CD4-positive, CD25-positive, alpha-beta regulatory T cell (primary cell): Measurements from ENCODE around the gene ZNF350. TPM values are rescaled to one million over a fixed set of nuclear protein-coding genes. Genes with fewer than 3 reads are reported as not detected.
"Not testable (repeated sequence)": the region's sequence is repeated elsewhere in the genome, so short reads cannot be mapped to it uniquely, and the experiment has no call there.

Experiments
- ATAC-seq, 2 donors: fragments of 150-1000 bp; cut with Tn5 transposase; one replicate each; pipeline ENCODE4 v1.10.0; 2021; ENCODE audit warnings: low read depth in 2 of 2, moderate number of reproducible peaks in 2 of 2, moderate library complexity in 1 of 2
- DNase-seq, 3 donors: peaks; one replicate each; pipeline versions ENCODE4 v3.0.0 to v3.0.0-alpha.2; 2012 to 2022; ENCODE audit warnings: mixed read lengths in 1 of 3
- H3K27ac ChIP-seq: one replicate; pipeline ENCODE4 v1.7.0; 2013; ENCODE audit warnings: mild to moderate bottlenecking, low read length; ENCODE audit not compliant: insufficient read depth, poor library complexity, severe bottlenecking
- H3K27me3 ChIP-seq: one replicate; pipeline ENCODE4 v1.7.0; 2013; ENCODE audit warnings: low read length; ENCODE audit not compliant: control insufficient read depth, insufficient read depth
- H3K36me3 ChIP-seq: one replicate; pipeline ENCODE4 v1.7.0; 2013; ENCODE audit warnings: mild to moderate bottlenecking, low read length, moderate library complexity; ENCODE audit not compliant: control insufficient read depth, insufficient read depth
- H3K4me1 ChIP-seq: 2 replicates; pipeline ENCODE4 v1.7.0; 2013; ENCODE audit warnings: mild to moderate bottlenecking, low read length; ENCODE audit not compliant: insufficient read depth, control insufficient read depth, poor library complexity, severe bottlenecking
- H3K4me3 ChIP-seq: one replicate; pipeline ENCODE4 v1.7.0; 2013; ENCODE audit warnings: low read depth, mild to moderate bottlenecking, low read length, moderate library complexity
- H3K9me3 ChIP-seq, 2 experiments: 1 replicate in 1 of 2; 2 replicates in 1 of 2; pipeline ENCODE4 v1.7.0; 2013; ENCODE audit warnings: low read length in 2 of 2, mild to moderate bottlenecking in 1 of 2, moderate library complexity in 1 of 2; ENCODE audit not compliant: control insufficient read depth in 2 of 2
- H3K27ac Mint-ChIP-seq, 3 donors: one replicate each; pipeline ENCODE4 v1.8.0; 2020 to 2022; ENCODE audit warnings: mild to moderate bottlenecking in 3 of 3, mixed read lengths in 3 of 3, moderate library complexity in 2 of 3
- H3K27me3 Mint-ChIP-seq: one replicate; pipeline ENCODE4 v1.8.0; 2022; ENCODE audit warnings: mild to moderate bottlenecking, mixed read lengths
- H3K36me3 Mint-ChIP-seq: one replicate; pipeline ENCODE4 v1.8.0; 2020; ENCODE audit warnings: mixed read lengths
- H3K4me1 Mint-ChIP-seq, 4 donors: one replicate each; pipeline ENCODE4 v1.8.0; 2020 to 2022; ENCODE audit warnings: mixed read lengths in 4 of 4, mild to moderate bottlenecking in 1 of 4
- H3K4me3 Mint-ChIP-seq, 4 donors: one replicate each; pipeline ENCODE4 v1.8.0; 2020 to 2022; ENCODE audit warnings: mild to moderate bottlenecking in 4 of 4, mixed read lengths in 4 of 4, moderate library complexity in 3 of 4
- H3K9me3 Mint-ChIP-seq, 7 donors: one replicate each; pipeline ENCODE4 v1.8.0; 2020 to 2022; ENCODE audit warnings: mixed read lengths in 7 of 7, mild to moderate bottlenecking in 3 of 7, moderate library complexity in 2 of 7
- polyA plus RNA-seq, 4 donors: library from polyadenylated mRNA; unstranded; fragments of 300-500 nt; fragmentation: Illumina TruSeq; gene quantifications; one replicate each; pipeline ENCODE4 v1.2.3, GENCODE V29; 2021
- total RNA-seq: library from RNA; stranded (reverse); gene quantifications from one replicate; pipeline ENCODE4 v1.2.3, GENCODE V29; 2022

The ZNF350 gene
- total and polyA plus RNA-seq, 5 donors from 2014 or later: 15.5 to 25.4 (median 19.8) TPM

DNA sequence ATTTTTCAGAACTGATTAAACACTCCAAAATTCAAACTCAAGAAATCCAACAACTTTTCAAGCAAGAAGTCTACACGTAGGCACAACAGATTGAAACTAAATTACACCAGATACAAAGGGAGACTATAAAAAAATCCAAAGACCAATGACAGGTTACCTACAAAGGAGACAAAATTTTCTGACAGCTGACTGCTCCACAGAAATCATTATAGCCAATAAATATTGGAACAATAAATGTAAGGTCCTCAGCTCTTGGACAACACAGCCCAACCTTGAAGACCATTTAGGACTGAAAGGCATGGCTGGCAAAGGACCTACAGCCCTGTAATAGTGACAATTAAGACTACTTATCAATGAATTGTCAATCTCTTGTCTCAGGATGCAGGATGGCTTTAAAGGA is 15.9 kb downstream of the ZNF350 start:
- H3K4me1 ChIP-seq: no peaks in the 10 kb centered on the region
- Mint-ChIP-seq H3K27me3 (no peaks in the 10 kb centered on the region), H3K4me3 (no peak overlapping the region), H3K4me1 (no peaks in the 10 kb centered on the region), H3K27ac (no peak overlapping the region), H3K9me3 (peaks cover 0 to 86% (median 46%) of the 10 kb centered on the region in 7 donors), H3K36me3 (peaks cover 72% of the 10 kb centered on the region)
- ATAC-seq (no peak), DNase-seq (no peak)
- peaks cover 94% of the 10 kb centered on the region for H3K36me3 ChIP-seq
- no peak overlapping the region for H3K27ac ChIP-seq
- H3K4me3 ChIP-seq: peak overlapping the region; percentile 23
- H3K27me3 ChIP-seq: no peaks in the 10 kb centered on the region
- H3K9me3 ChIP-seq: peaks cover 83 to 99% of the 10 kb centered on the region in 2 experiments

GRCh38 chr19:51965583-51965982 is 21.1 kb downstream of the ZNF350 start:
- Mint-ChIP-seq H3K27me3 (no peaks in the 10 kb centered on the region), H3K9me3 (peaks cover 1 to 86% (median 35%) of the 10 kb centered on the region in 7 donors), H3K4me3 (no peak overlapping the region), H3K4me1 (peaks cover 0 to 1% (median 0%) of the 10 kb centered on the region in 4 donors), H3K27ac (no peak overlapping the region), H3K36me3 (peaks cover 57% of the 10 kb centered on the region)
- H3K4me3 ChIP-seq: no peak overlapping the region
- H3K4me1 ChIP-seq: no peaks in the 10 kb centered on the region
- no peak overlapping the region for H3K27ac ChIP-seq
- DNase-seq (no peak), ATAC-seq (no peak)
- peaks cover 85 to 99% of the 10 kb centered on the region in 2 experiments for H3K9me3 ChIP-seq
- peaks cover 59% of the 10 kb centered on the region for H3K36me3 ChIP-seq
- H3K27me3 ChIP-seq: no peaks in the 10 kb centered on the region

- not testable (repeated sequence) for H3K27me3 Mint-ChIP-seq, H3K27me3 ChIP-seq, H3K4me3 ChIP-seq, H3K4me3 Mint-ChIP-seq, H3K27ac Mint-ChIP-seq, H3K27ac ChIP-seq, H3K4me1 Mint-ChIP-seq, H3K4me1 ChIP-seq, DNase-seq, ATAC-seq
- H3K9me3 ChIP-seq: peaks cover 74 to 96% of the 10 kb centered on the region in 2 experiments
- peaks cover 12% of the 10 kb centered on the region for H3K36me3 ChIP-seq
- Mint-ChIP-seq H3K9me3 (peaks cover 3 to 87% (median 31%) of the 10 kb centered on the region in 7 donors), H3K36me3 (peaks cover 28% of the 10 kb centered on the region)
Measured at GRCh38 chr19:51960621-51961233, 25.9 kb downstream of the ZNF350 start.

DNA sequence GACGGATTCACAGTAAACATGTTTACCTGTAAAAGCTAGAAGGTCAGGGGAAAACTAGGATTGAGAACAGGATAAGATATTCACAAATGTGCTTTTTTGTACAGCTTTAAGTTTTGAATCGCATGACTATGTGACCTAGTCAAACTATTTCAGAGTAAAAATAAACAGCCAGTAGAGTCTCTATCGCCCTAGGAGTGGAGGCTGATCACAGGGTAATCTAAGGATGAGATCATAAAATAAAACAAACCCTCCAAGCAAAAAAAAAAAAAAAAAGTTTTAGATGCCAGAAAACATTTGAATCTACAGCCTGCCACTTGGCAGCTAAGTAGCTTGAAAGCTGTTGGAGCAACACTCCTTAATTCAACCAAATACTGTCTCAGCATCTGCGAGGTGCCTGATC is 26.8 kb downstream of the ZNF350 start:
- ATAC-seq (no peak), DNase-seq (no peak)
- H3K27me3 ChIP-seq: no peaks in the 10 kb centered on the region
- H3K4me1 Mint-ChIP-seq: peaks cover 0 to 1% (median 0%) of the 10 kb centered on the region in 4 donors
- peaks cover 19% of the 10 kb centered on the region for H3K36me3 Mint-ChIP-seq
- peaks cover 3% of the 10 kb centered on the region for H3K36me3 ChIP-seq
- H3K9me3 Mint-ChIP-seq: peaks cover 3 to 81% (median 25%) of the 10 kb centered on the region in 7 donors
- H3K27me3 Mint-ChIP-seq: no peaks in the 10 kb centered on the region
- H3K4me3 Mint-ChIP-seq: no peak overlapping the region
- H3K27ac Mint-ChIP-seq: no peak overlapping the region
- no peak overlapping the region for H3K4me3 ChIP-seq
- peaks cover 73 to 92% of the 10 kb centered on the region in 2 experiments for H3K9me3 ChIP-seq
- no peak overlapping the region for H3K27ac ChIP-seq
- no peaks in the 10 kb centered on the region for H3K4me1 ChIP-seq

DNA sequence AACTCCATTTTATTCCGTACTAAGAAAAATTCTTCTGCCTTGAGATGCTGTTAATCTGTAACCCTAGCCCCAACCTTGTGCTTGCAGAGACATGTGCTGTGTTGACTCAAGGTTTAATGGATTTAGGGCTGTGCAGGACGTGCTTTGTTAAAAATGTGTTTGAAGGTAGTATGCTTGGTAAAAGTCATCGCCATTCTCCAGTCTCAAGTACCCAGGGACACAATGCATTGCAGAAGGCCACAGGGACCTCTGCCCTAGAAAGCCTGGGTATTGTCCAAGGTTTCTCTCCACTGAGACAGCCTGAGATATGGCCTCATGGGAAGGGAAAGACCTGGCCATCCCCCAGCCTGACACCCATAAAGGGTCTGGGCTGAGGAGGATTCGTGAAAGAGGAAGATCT is 28.8 kb downstream of the ZNF350 start:
- not testable (repeated sequence) for H3K4me3 Mint-ChIP-seq, H3K27ac Mint-ChIP-seq, H3K4me3 ChIP-seq, H3K4me1 Mint-ChIP-seq, H3K27ac ChIP-seq, DNase-seq, ATAC-seq, H3K36me3 ChIP-seq, H3K4me1 ChIP-seq, H3K27me3 Mint-ChIP-seq, H3K27me3 ChIP-seq
- Mint-ChIP-seq H3K36me3 (peaks cover 14% of the 10 kb centered on the region), H3K9me3 (peaks cover 3 to 74% (median 32%) of the 10 kb centered on the region in 7 donors)
- H3K9me3 ChIP-seq: peaks cover 64 to 85% of the 10 kb centered on the region in 2 experiments

- DNase-seq: no peak
- Mint-ChIP-seq H3K4me1 (no peaks in the 10 kb centered on the region), H3K9me3 (peaks cover 6 to 75% (median 43%) of the 10 kb centered on the region in 7 donors), H3K36me3 (peaks cover 31% of the 10 kb centered on the region), H3K27ac (no peak overlapping the region), H3K27me3 (no peaks in the 10 kb centered on the region), H3K4me3 (no peak overlapping the region)
- H3K27me3 ChIP-seq: no peaks in the 10 kb centered on the region
- peaks cover 73 to 89% of the 10 kb centered on the region in 2 experiments for H3K9me3 ChIP-seq
- peaks cover 10% of the 10 kb centered on the region for H3K36me3 ChIP-seq
- H3K4me3 ChIP-seq: no peak overlapping the region
- no peak overlapping the region for H3K27ac ChIP-seq
- ATAC-seq: no peak
- H3K4me1 ChIP-seq: no peaks in the 10 kb centered on the region
Measured at GRCh38 chr19:51948975-51949374, 37.7 kb downstream of the ZNF350 start.

- peaks cover under 1 to 86% (median 53%) of the 10 kb centered on the region in 7 donors for H3K9me3 Mint-ChIP-seq
- no peak overlapping the region for H3K4me3 Mint-ChIP-seq
- H3K27me3 Mint-ChIP-seq: no peaks in the 10 kb centered on the region
- ATAC-seq (no peak), DNase-seq (no peak)
- H3K4me1 Mint-ChIP-seq: no peaks in the 10 kb centered on the region
- Histone ChIP-seq H3K4me3 (no peak overlapping the region), H3K4me1 (no peaks in the 10 kb centered on the region), H3K9me3 (peaks cover 88 to 98% of the 10 kb centered on the region in 2 experiments), H3K27me3 (no peaks in the 10 kb centered on the region), H3K36me3 (peaks cover 33% of the 10 kb centered on the region), H3K27ac (no peak overlapping the region)
- H3K36me3 Mint-ChIP-seq: peaks cover 47% of the 10 kb centered on the region
- H3K27ac Mint-ChIP-seq: no peak overlapping the region
Measured at GRCh38 chr19:51946602-51947001, 40.0 kb downstream of the ZNF350 start.
